HG02885 (cell line): ENCODE results near the gene HDAC9.
"Not testable (repeated sequence)": the region's sequence is repeated elsewhere in the genome, so short reads cannot be mapped to it uniquely, and the experiment has no call there.

ENCODE experiments used
- ATAC-seq: cut with Tn5 transposase; IDR thresholded peaks from one replicate; pipeline ENCODE4 v1.9.1; 2021; ENCODE audit warnings: mild to moderate bottlenecking; ENCODE audit not compliant: unreplicated experiment, poor library complexity

Gene HDAC9

DNA sequence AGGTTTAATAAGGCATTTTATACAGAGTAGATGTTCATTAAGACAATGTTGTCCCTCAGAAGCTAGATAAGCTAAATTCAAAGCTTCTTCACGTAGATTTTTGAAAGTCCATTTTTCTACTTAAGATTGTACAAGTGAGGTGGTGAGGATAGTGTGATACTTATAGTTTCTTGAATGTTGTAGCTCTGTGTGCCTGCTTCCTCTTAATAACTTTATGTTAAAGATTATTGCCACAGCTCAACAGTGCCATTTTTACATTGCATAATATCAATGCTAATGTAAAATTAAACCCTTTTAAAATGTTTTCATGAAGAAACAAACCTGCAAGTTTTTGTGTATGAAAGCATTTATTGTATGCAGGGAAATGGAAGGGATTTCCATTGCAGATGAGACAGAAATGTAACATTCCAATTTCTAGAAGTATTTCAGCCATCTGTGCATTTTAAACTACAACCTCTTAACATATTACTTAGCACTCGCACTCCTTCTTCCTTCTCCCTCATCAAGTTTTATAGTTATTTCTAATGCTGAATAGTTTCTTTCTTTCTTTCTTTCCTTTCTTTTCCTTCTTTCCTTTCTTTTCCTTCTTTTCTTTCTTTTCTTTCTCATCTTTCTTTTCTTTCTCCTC is 409.9 kb downstream of the HDAC9 start:
- no peak for ATAC-seq

DNA sequence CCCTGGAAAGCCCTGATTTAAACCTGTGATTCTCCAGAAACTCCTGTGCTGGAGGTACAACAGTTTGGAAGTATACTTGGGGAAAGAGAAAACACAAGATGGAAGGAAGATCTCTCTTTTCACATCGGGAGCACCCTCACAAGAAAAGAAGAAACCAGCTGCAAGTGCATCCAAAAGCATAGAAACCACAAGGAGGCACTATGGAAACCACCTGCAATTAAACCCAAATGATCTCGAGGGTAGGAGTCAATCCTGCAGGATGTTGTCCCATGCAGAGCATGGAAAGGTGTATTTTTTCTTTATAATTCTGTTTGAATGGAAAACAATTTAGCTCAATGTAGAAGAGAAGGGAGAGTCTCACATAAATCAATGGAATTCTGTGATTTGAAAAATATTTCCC is 411.4 kb downstream of the HDAC9 start:
- ATAC-seq: no peak

DNA sequence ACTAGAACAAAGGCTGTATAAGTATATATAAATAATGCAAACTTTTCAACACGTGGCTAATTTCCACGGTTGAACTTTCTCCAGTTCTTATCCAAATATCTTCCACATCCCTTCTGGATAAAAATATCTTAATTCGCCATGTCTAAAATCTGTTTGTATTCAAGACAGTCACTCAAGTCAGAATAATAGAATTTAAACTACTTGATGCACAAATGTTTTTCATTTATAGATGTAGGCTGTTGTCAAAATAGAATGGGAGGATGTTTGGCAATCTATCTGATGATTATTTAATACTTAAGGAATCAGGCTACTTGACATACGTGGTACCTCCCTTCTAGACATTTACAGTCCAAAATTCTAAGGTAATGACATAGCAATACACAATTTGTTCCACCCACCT is 417.6 kb downstream of the HDAC9 start:
- ATAC-seq: no peak

DNA sequence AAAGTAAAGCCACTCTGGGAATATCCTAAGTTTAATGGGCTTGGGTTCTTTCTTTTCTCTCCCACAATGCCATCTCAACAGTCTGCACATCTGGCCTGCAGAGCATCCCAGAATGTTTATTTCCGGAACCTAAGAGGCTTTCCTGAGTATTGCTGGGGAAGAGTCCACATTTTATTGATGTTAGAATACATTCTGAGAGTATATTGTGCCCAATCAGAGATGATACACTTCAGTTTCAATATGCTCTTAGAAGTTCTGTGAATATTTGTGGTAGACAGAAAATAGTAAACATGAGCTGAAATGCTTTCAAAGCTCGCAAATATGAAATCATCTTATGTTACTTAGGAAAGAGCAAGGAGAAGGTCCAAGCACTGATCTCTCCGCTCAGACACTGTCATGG is 421.3 kb downstream of the HDAC9 start:
- no peak for ATAC-seq

DNA sequence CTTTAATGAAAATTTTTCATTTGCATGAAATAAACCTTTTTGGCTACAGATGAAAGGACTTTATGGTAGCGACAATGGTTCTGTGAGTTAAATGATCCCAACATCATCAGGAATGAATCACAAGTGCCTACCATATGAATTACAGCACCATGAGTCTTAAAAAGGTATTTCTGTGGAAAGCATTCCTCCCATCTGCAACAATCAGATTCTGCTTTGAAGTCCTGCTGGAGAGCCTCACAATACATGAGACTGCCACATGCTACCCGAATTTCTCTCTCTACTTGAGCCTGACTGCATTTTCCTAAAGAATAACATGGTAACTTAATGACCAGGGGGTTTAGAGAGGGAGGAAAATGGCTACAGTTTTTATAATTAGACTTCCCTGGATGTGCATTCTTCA is 431.6 kb downstream of the HDAC9 start:
- ATAC-seq: no peak

DNA sequence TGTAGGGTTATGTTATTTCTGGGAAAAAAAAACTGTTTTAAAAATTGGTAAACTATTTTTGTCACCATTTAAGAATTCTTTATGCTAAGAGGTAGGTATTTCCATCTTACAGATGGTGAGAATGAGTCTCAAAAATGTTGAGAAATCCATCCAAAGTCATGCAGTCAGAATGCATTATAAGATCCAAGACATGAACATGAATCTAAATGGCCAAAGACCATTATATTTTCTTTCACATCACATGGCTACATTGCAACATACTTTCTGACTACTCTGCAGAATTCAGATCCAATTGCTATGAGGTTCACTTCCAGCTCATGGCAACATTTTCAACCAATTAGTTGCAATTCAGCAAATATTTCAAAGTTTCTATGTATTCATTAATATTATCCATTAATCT is 440.7 kb downstream of the HDAC9 start:
- ATAC-seq: no peak

DNA sequence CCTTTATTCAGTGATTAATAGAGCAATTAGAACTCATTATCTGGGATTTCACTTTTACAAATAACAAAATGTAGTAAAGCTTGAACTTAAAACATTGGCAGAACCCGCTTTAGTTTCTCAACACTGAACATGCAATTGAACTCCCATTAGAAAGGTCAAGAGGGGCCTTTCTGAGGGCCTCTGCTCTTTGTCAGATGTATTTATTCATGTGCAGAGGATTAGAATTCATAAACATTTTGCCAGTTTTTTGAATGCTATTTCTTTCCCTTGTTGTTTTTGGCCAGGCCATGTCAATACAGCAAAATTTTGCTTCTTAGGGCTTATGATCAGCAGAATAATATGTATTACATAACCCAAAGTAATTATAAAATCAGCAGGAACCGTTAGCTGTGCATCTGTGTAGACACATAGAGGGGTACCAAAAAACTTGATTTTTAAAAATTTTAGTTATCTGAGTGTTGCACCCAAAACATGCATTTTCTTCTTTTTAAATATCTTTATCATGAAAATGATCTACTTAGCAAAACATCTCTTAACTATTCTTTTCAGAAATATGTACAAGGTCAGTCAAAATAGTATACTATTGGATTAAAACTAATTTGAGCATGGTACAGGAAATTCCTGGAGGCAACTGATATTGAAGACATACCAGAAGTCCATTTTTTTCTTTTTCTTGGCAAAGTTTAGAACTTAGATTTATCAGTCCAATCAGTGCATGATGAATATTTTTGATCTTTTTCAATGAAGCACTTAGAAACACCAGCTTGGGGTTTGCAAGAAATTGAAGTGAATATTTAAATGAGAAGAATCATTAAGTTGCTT is 444.4 kb downstream of the HDAC9 start:
- no peak for ATAC-seq

DNA sequence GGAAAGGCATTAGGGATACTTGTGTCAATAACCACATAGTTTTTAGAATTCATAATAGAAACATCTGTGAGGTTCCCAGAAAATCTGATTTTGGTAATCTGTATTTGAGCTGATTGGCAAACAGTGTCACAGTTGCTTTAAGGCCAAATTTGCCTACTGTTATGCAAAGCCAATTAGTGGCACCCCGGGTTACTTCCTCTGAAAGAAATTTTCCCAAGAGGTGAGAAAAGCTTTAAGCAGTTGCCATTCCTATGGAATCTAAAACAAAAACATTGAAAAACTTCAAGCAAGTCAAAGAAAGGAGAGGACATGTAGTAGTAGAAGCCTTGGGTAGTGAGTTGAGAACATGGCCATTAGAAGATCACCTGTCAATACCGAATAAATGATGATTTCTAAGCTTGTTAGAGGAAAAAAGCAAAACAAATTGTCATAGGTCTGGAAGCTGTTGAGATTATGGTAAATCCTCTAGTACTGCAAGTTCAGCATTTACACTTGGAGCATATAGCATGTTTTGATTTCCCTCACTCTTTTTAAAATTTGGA is 445.1 kb downstream of the HDAC9 start:
- ATAC-seq: no peak

DNA sequence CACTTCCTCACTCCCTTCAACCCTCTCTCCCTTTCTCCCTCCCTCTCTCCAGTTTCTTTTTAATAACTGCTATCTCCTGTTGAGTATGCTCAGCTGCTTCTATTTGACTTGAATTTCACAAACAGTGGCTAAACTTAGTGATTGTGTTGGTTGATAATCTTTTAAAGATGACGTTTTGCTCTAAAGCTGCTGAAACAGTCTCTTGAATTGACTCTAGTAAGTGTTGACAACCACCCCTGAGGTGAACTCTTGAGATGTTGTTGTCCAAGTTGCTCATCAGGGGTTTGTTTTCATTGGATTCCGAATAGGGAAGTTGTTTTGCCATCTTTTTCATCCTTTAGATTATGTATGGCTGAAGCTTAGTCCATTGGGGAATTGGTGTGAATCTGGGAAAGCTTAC is 445.7 kb downstream of the HDAC9 start:
- no peak for ATAC-seq

DNA sequence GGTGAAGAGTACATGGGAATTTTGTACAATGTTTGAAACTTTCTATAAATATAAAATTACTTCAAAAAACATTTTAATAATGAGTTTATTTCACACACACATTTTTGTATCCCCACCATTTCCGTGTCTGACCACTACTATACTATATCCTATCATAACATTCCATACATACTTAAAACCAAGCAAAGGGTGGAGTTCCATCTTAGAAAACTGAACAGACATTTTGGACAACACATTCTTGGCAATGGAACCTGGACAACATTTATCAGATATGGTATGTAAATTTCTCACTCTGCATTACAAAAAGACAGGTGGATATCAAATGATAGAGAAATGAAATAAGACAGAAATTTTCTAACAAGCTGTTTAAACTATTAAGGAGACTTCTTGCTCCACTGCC is 453.0 kb downstream of the HDAC9 start:
- no peak for ATAC-seq

DNA sequence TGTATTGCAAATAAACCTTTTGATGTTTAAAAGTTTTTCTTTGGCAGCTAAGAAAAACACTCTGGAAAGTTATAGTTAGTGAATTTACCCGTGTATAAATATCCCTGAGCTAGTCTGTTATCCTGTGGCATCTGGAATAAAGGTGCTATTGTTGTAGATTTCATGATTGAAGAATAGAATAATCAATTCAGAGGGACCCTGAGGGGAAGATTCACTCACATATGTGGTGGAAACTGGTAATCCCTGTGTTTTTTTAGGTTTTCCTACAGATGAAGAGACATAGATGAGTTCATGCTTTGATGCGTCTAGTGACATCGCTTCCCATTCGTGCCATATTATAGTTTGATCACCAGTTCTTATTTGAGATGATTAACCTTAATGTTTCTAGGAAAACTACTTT is 457.3 kb downstream of the HDAC9 start:
- ATAC-seq: no peak

DNA sequence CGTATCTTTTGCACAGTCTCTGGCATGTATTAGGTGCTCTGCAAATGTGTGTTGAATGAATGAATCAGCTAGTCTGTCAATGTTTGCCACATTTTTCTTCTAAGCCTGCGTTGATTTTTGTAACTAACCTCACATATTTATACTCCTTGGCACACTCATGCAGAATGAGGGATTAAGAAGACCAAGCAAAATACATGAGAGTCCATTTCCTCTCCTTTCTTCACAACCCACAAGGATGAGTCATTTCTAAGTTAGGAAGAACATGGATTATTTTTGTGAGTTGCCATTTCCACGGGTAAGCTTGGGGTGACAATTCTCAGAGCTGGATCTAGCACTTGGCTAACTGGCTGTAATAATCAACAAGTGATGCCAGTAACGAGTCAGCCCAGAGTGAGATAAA is 463.1 kb downstream of the HDAC9 start:
- no peak for ATAC-seq

DNA sequence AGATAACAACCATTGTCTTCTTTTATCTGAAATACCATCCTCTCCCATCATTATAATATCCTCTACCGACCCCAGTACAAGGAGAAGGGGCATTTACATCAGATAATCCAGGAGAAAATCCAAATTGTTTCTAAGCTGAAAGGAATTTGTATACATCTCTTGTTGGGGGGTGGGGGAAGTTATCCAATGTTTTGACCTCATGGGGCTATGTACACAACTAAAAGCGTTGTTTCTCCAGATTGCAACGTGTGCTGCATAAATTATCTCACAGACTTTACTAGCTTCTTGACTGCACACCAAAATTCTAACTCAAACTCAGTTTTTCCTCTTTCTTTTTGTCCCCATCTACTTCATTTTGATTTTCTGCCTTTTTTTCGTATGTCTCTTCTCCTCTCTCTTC is 465.2 kb downstream of the HDAC9 start:
- ATAC-seq: no peak

DNA sequence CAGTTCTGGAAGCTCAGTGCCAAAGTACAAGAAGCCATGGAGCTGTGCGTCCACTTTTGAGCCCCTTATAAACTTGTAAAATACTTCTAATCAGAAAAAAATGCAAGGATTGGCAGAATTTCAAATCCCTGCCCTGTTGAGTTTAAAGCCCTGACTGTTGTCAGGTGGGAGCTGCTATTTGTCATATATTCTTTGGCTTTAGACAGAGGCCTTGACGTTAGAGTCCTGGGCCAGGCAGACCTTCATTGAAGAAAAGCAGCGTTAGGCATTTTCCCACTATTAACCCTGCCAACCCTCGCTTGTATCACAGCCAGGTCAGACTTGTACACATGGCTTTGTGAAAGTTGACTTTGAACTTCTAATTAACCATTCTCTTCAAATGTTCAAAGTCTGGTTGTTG is 466.5 kb downstream of the HDAC9 start:
- ATAC-seq: no peak

DNA sequence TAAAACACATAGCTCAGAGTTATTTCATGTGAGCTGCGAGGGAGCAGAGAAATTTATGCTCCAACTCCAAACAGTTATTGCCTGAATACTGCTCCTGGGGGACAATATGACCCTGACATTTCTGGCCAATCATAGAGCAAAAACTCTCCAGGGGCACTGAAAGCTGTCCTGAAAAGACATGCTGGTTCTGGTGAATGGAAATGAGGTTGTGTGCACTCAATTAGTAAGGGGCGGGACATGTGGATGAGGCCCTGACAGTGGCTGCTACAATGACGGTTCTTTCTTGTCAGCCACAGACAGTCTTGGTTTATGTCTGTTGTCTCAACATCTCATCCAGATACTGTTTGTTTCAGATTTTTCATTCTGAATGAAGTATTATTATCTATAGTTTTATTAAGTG is 470.1 kb downstream of the HDAC9 start:
- ATAC-seq: no peak

DNA sequence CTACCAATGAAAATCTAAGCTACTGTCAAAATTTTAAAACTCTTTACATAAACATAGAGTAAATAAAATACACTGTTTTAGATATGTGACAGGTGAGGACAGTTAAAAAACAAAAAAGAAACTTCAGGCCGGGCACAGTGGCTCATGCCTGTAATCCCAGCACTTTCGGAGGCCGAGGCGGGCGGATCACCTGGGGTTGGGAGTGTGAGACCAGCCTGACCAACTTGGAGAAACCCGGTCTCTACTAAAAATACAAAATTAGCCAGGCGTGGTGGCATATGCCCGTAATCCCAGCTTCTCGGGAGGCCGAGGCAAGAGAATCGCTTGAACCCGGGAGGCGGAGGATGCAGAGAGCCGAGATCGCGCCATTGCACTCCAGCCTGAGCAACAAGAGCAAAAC is 472.2 kb downstream of the HDAC9 start:
- not testable (repeated sequence) for ATAC-seq

DNA sequence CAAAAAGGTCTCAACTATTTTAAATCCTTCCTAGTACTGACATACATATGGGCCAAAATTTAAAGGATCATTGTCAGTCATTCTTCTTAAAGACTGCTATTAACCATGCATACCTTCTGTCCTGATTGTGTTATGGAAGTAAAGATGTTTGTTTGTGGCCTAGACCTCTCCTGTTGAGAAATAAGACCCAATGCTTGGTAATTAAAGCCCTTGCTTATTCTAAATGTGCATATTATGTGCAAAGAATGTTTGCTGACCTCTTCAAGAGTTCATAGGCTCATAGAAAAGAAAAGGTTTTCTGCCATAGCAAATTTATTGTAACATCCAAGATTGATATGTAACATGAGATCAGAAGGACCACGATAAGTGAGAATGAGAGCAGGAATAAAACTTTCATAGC is 476.3 kb downstream of the HDAC9 start:
- no peak for ATAC-seq

DNA sequence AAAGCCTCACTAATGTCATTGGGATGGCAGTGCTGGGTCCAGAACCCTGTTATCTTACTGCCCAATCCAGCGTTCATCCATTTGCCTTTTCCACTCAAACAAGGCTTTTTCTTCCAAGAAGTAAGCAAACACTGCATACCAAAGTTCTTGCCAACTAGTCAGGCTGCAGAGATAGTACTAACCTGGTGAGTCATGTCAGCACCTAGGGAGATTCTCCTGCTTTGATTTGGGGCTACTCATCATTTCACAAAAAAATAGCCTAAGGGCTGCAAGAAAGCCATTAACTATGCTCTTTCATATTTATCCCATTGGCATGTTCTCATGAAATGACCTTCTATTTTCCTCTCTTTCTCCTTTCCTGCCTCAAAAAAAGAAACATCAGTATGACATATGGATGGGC is 479.3 kb downstream of the HDAC9 start:
- ATAC-seq: no peak

DNA sequence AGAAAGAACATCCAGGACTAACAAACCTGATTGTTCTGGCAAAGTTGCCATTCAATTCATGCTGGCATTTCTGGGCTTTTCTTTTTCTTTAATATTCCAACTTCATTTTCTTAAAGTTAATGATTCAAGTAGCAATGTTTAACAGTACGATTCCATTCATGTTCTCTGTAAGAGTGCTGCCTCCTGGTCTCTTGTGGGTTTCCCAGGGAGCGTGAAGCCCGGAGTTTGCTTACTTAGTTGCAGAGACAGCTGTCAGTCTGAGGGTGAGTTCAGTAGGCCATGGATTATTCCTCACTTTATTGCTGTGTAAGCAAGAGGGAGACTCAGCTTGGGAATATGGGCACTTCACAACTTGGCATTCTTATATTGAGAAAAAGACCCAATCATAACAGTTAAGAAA is 479.7 kb downstream of the HDAC9 start:
- no peak for ATAC-seq

DNA sequence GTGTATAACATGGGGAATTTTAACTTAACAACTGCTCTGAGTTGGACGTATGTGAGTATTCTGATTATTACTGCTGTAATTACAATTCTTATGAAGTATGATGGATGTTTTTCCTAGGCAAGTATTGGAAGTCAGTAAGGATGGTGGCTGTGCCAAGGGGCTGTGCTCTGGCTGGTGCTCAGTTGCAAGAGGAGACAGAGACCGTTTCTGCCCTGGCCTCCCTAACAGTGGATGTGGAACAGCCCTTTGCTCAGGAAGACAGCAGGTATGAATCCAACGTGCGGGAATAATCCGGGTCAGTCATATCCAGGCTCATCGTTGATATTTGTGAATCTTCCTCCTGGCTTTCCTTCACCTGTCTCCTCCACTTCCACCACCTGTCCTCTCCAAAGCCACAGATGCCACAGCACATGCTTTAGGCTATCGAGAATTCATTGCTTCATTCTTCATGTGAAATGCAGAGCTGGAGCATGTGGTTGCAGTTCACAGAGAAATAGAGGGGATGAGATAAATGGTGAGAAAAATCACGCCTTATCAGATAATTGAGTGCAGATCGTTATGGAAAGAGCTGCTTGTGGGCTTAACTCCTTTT is 480.2 kb downstream of the HDAC9 start:
- no peak for ATAC-seq

DNA sequence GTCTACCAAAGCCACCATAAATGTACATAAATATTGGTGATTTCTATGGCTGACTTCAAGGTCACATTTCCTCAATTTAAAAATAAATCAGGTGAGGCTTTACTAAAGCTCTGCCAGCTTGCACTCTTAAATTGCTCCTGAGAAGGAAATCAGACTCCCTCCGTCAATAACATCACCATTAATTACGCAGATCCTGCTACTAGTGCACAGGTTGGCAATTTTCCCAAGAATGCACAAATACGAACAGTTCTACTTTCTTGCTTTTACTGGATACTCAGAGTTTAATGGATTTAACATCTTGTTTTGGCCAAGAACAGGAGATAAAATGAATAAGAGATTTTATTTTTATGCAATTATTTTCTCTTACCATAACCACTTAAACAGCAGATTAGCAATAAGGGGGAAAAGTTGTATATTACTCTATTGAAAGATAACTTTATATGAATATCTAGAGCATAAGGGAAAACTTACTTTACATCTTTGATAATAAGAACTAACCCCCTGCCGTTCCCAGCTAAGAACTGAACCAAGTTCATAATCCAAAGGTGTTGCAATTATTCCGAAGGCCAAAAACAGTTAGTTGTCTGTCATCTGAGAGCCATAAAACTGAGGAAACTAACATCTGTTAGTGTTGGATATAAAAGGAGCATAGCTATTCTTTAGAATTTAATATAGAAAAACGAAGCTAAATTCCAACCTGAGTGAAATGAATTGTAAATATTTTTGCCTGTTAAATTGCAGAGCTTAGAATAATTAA is 481.3 kb downstream of the HDAC9 start:
- no peak for ATAC-seq
